KMS-11 (cell line): ENCODE results near the gene TRIM28.
A peak's percentile ranks its signal among the peaks of the same experiment; 100 is the strongest.
"Not testable (repeated sequence)": the region's sequence is repeated elsewhere in the genome, so short reads cannot be mapped to it uniquely, and the experiment has no call there.

Experiments used
- H2AFZ ChIP-seq: fragments of 200-600 bp; sonication (generic); 2 replicates; pipeline ENCODE4 v1.6.1; 2016; ENCODE audit warnings: antibody characterized with exemption, mixed run types, low read depth
- H3K27ac ChIP-seq: fragments of 200-600 bp; sonication (generic); 2 replicates; pipeline ENCODE4 v1.6.1; 2016; ENCODE audit warnings: mild to moderate bottlenecking, mixed run types
- H3K27me3 ChIP-seq: fragments of 200-600 bp; sonication (generic); 2 replicates; pipeline ENCODE4 v1.6.1; 2017; ENCODE audit warnings: mild to moderate bottlenecking, low read depth, mixed run types, moderate library complexity; ENCODE audit not compliant: insufficient read depth
- H3K36me3 ChIP-seq: fragments of 200-600 bp; sonication (generic); 2 replicates; pipeline ENCODE4 v1.6.1; 2017; ENCODE audit warnings: mild to moderate bottlenecking, mixed run types; ENCODE audit not compliant: insufficient read depth
- H3K4me1 ChIP-seq: fragments of 200-600 bp; sonication (generic); 2 replicates; pipeline ENCODE4 v1.6.1; 2016; ENCODE audit warnings: mild to moderate bottlenecking, low read depth, mixed run types; ENCODE audit not compliant: poor library complexity, severe bottlenecking
- H3K4me2 ChIP-seq: fragments of 200-600 bp; sonication (generic); 2 replicates; pipeline ENCODE4 v1.7.0; 2016; ENCODE audit warnings: mild to moderate bottlenecking, mixed run types
- H3K4me3 ChIP-seq: fragments of 200-600 bp; sonication (generic); IDR thresholded peaks from 2 replicates; pipeline ENCODE4 v1.6.1; 2017; ENCODE audit warnings: low read depth, low read length, mixed read lengths; ENCODE audit not compliant: insufficient read depth
- H3K79me2 ChIP-seq: fragments of 200-600 bp; sonication (generic); 2 replicates; pipeline ENCODE4 v1.6.1; 2016; ENCODE audit warnings: low read depth, mixed run types; ENCODE audit not compliant: insufficient read depth
- H3K9ac ChIP-seq: fragments of 200-600 bp; sonication (generic); 2 replicates; pipeline ENCODE4 v1.6.1; 2016; ENCODE audit warnings: mild to moderate bottlenecking, mixed run types
- H4K20me1 ChIP-seq: fragments of 200-600 bp; sonication (generic); 2 replicates; pipeline ENCODE4 v1.6.1; 2016; ENCODE audit warnings: mild to moderate bottlenecking, mixed run types; ENCODE audit not compliant: insufficient read depth
- TF ChIP-seq, protein P1 (sequence below): fragments of 200-600 bp; sonication (generic); conservative IDR thresholded peaks from 2 replicates; pipeline ENCODE4 v1.6.1; 2017; ENCODE audit warnings: low read depth, mild to moderate bottlenecking, antibody characterized with exemption, low read length, moderate library complexity, mixed read lengths

The TRIM28 gene

DNA sequence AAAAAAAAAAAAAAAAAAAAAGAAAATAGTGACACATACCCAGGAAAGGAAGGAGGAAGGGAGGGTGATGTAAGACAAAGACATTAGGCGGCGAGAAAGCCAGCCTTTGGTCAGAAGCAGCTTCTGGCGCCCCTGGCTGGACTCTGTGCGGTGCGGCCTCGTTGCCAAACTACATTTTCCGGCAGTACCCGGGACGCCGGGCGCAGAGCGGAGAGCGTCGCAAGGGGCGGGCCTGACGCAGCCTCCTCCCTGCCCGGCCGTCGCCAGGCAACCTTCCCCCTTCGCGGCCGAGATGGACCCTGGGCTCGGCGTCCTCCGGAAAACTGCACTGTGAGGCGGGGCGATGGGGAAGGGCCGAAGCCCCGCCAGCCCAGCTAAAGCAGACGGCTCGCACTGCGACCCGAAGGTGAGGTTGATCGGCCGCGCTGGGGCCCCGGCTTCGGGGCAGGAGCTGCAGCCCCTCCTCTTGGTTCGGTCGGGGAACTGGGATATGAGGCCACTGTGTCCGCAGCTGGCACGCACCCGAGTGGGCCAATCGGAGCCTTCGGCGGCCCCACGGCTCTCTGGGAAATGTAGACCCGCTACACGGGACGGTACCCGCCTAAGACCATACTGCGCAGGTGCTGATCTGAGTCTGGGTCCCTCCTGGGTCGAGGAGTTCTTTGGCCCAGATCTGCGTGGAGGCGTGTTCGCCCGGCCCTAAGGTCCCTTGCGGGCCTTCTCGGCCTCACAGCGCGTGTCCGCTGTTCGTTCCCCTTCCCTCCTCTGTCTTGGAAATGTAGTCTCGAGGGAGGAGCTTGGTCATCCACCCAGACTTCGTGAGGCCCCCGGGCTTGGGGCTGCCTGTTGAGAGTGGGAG, 31.5 kb downstream of the TRIM28 start:
- TF ChIP-seq, protein P1, sequence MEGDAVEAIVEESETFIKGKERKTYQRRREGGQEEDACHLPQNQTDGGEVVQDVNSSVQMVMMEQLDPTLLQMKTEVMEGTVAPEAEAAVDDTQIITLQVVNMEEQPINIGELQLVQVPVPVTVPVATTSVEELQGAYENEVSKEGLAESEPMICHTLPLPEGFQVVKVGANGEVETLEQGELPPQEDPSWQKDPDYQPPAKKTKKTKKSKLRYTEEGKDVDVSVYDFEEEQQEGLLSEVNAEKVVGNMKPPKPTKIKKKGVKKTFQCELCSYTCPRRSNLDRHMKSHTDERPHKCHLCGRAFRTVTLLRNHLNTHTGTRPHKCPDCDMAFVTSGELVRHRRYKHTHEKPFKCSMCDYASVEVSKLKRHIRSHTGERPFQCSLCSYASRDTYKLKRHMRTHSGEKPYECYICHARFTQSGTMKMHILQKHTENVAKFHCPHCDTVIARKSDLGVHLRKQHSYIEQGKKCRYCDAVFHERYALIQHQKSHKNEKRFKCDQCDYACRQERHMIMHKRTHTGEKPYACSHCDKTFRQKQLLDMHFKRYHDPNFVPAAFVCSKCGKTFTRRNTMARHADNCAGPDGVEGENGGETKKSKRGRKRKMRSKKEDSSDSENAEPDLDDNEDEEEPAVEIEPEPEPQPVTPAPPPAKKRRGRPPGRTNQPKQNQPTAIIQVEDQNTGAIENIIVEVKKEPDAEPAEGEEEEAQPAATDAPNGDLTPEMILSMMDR, result no peak
- Histone ChIP-seq H3K4me1 (peaks cover 27% of the 10 kb centered on the region), H3K4me3 (peak overlapping the region; percentile 57), H3K27me3 (no peaks in the 10 kb centered on the region), H3K27ac (peak overlapping the region; percentile 82), H3K79me2 (peaks cover 17% of the 10 kb centered on the region; the same call in 1 of the 2 replicates), H3K4me2 (peak overlapping the region; percentile 86), H3K36me3 (no peaks in the 10 kb centered on the region), H3K9ac (peak overlapping the region; percentile 67), H4K20me1 (no peaks in the 10 kb centered on the region), H2AFZ (peak overlapping the region; percentile 91)

DNA sequence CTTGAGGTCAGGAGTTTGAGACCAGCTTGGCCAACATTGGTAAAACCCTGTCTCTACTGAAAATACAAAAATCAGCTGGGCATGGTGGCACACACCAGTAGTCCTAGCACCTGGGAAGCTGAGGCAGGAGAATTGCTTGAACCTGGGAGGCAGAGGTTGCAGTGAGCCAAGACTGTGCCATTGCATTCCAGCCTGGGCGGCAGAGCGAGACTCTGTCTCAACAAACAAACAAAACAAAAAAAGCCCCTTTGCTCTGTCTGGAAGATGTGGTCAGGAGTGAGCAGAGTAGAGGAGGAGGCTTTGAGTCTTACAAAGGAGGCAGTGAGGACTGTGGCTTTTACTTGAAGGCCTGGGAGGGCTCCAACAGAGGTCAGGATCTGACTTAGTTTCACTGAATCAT, 33.7 kb downstream of the TRIM28 start:
- not testable (repeated sequence) for H3K9ac ChIP-seq, H3K4me3 ChIP-seq, H3K4me2 ChIP-seq, H2AFZ ChIP-seq, H3K27me3 ChIP-seq, H4K20me1 ChIP-seq, H3K36me3 ChIP-seq, H3K27ac ChIP-seq
- Histone ChIP-seq H3K4me1 (peaks cover 21% of the 10 kb centered on the region), H3K79me2 (peaks cover 17% of the 10 kb centered on the region; the same call in 1 of the 2 replicates)

GRCh38 chr19:58578012-58578925, 34.4 kb downstream of the TRIM28 start:
- Histone ChIP-seq H3K4me2 (no peak overlapping the region), H3K36me3 (no peaks in the 10 kb centered on the region), H3K27me3 (no peaks in the 10 kb centered on the region), H3K4me1 (peaks cover 21% of the 10 kb centered on the region), H2AFZ (no peak overlapping the region), H3K9ac (no peak overlapping the region), H3K79me2 (peaks cover 17% of the 10 kb centered on the region; the same call in 1 of the 2 replicates), H3K4me3 (no peak overlapping the region), H3K27ac (no peak overlapping the region), H4K20me1 (no peaks in the 10 kb centered on the region)
- TF ChIP-seq, protein P1, result no peak

DNA sequence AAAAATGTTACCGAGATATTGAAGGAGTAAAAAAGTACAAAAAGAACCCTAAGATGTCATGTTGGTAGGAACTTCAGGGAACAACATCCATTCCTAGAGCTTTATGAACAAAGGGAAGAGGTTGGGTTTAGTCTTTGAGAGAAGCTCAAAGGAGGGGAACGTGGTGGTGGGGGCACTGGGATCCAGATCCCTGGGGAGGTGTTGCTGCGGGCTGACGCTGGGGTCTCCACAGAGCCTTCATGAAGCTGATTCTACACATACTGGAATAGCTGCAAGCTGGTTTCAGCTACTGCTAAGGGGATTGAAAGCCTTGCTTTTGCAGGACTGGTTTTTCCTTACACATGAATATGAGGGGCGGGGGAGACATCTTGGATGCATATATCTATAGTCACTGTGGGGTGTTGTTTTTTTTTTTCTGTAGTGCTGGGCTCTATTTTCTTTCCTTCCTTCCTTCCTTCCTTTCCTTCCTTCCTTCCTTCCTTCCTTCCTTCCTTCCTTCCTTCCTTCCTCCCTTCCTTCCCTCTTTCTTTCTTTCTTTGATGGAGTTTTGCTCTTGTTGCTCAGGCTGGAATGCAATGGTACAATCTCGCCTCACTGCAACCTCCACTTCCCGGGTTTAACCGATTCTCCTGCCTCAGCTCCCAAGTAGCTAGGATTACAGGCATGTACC, 35.7 kb downstream of the TRIM28 start:
- Histone ChIP-seq H3K4me3 (no peak overlapping the region), H3K79me2 (peaks cover 17% of the 10 kb centered on the region; the same call in 1 of the 2 replicates), H4K20me1 (no peaks in the 10 kb centered on the region), H3K27me3 (no peaks in the 10 kb centered on the region), H3K4me1 (peaks cover 11% of the 10 kb centered on the region), H3K4me2 (no peak overlapping the region), H2AFZ (no peak overlapping the region), H3K36me3 (no peaks in the 10 kb centered on the region), H3K9ac (no peak overlapping the region), H3K27ac (no peak overlapping the region)
- TF ChIP-seq, protein P1, result no peak
